AG10803 (cell line): ENCODE data around the gene F11R.
"Not testable (repeated sequence)": the region's sequence is repeated elsewhere in the genome, so short reads cannot be mapped to it uniquely, and the experiment has no call there.

Source experiments
- DNase-seq: peaks from one replicate; pipeline ENCODE4 v3.0.0; 2010; ENCODE audit warnings: low read depth
- H3K4me3 ChIP-seq: 2 replicates; pipeline ENCODE4 v1.5.1; 2011; ENCODE audit warnings: mild to moderate bottlenecking, low read length, control low read depth
- TF ChIP-seq, protein P1 (sequence below): conservative IDR thresholded peaks from 2 replicates; pipeline ENCODE4 v1.5.1; 2011; ENCODE audit warnings: mild to moderate bottlenecking, low read length, control low read depth, inconsistent platforms

Gene F11R

DNA sequence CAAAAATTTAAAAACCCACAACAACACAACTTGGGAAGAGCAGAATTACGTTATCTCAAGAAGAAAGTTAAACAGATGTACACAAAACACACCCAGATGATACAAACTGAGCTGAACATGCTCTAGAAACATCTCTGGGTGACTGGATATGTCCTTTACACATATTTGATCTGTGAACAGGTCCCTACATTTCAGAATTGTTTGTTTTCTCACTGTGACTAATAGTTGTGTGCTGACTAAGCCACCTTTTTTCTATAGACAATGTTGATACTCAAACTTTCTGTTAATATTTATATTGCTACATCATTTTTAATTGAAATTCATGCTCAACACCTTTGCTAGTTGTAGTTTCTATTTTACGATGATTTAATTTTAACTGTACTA, 1.0 kb upstream of the F11R start:
- H3K4me3 ChIP-seq, result no peak overlapping the region
- TF ChIP-seq, protein P1, sequence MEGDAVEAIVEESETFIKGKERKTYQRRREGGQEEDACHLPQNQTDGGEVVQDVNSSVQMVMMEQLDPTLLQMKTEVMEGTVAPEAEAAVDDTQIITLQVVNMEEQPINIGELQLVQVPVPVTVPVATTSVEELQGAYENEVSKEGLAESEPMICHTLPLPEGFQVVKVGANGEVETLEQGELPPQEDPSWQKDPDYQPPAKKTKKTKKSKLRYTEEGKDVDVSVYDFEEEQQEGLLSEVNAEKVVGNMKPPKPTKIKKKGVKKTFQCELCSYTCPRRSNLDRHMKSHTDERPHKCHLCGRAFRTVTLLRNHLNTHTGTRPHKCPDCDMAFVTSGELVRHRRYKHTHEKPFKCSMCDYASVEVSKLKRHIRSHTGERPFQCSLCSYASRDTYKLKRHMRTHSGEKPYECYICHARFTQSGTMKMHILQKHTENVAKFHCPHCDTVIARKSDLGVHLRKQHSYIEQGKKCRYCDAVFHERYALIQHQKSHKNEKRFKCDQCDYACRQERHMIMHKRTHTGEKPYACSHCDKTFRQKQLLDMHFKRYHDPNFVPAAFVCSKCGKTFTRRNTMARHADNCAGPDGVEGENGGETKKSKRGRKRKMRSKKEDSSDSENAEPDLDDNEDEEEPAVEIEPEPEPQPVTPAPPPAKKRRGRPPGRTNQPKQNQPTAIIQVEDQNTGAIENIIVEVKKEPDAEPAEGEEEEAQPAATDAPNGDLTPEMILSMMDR, result no peak
- no peak for DNase-seq

DNA sequence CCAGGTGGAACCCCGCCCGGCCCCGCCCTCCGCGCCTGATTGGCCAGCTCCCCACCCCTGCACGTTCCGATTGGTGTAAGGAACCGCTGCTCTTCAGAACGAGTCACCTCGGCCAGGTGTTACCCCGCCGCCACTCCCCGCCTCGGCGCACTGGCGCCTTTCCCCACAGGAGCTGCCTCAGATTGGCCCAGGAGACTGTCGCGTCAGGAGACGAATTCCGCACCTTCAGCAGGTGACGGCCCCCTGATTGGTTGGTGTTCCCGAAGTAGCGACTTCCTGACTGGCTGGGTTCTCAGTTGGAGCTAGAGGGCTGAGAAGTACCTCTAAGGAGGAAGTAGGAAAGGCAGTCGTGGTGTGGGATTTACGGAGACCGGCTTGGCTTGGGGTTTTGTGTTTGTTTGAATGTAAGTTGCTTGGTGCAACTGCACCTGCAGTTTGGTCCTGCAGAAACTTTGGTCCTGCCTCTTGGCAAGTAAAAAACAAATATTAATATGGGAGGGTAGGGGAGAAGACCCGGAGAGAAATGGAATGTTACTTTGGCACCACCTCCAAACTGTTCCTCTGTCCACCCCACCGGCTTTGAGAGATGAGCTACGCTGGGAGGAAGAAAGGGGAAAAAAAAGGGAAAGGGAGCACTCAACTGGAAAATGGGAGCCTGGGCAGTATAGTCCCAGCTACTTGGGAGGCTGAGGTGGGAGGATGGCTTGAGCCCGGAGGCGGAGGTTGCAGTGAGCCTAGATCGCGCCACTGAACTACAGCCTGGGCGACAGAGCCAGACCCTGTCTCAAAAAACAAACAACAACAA, 415 bp upstream of the F11R start:
- TF ChIP-seq, protein P1, result no peak
- no peak for DNase-seq
- peak overlapping the region; percentile 62 for H3K4me3 ChIP-seq

DNA sequence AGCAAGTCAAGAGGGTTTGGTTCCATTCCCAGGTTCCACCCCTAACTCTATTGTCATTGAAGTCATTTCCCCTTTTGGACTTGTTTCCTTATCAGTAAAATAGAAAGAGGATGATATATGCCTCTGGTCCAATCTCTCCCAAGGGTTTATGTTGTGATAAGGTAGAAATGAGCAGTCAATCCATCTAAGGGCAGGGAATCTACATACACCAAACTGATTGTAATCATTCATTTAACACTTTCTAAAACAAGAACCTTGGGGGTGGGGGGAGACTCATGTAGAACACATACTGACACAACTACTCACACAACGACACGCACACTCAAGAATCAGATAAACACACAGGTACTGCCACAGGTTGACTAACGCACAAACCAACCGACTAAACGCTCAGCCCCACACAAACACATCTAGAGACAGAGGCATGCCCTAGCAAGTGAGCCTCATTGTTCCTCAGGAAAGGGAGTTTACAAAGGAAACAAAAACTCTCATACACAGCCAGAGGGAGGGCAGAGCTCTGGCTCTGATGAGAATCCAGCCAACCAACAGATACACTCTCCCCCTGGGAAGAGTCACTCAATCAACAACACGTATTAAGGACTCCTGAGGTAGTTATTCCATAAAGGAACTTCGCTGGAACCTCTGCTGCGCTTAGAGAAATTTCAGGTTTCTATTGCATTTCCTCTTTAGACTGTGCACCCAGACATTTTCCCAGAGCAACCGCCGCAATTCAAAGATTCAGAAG, 1.0 kb downstream of the F11R start:
- TF ChIP-seq, protein P1, result no peak
- DNase-seq, result no peak
- peak overlapping the region; percentile 62 for H3K4me3 ChIP-seq

DNA sequence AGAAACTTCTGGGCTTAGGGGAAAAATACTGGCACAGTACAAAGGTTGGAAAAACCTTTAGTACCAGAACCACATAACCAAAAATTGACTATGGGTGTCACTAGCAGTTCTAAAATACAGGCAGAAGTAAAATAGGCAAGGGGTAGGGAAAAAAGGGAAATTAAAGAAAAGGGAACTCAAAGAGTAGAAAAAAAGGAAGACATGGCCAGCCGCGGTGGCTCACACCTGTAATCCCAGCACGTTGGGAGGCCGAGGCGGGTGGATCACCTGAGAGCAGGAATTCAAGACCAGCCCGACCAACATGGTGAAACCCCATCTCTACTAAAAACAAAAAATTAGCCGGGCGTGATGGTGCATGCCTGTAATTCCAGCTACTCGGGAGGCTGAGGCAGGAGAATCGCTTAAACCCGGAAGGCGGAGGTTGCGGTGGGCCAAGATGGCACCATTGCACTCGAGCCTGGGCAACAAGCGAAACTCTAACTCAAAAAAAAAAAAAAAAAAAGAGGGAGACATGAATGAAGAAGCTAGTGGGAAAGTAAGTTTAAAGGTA, 1.8 kb downstream of the F11R start:
- not testable (repeated sequence) for H3K4me3 ChIP-seq, DNase-seq

DNA sequence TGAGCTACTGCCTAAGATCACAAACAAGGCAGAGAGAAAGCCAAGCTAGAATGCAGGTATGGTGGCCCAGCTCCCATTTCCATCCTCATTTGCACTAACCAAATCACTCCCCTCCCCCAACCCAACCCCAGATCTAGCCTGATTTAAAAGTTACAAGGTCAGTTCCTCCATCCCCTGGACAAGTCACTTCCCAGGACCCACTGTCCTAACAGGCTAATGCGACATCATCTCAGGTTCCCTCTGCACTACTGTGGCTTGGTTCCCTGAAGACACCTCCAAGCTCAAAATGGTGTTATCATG, 2.4 kb downstream of the F11R start:
- TF ChIP-seq, protein P1, result no peak
- no peak for DNase-seq
- H3K4me3 ChIP-seq, result no peak overlapping the region

DNA sequence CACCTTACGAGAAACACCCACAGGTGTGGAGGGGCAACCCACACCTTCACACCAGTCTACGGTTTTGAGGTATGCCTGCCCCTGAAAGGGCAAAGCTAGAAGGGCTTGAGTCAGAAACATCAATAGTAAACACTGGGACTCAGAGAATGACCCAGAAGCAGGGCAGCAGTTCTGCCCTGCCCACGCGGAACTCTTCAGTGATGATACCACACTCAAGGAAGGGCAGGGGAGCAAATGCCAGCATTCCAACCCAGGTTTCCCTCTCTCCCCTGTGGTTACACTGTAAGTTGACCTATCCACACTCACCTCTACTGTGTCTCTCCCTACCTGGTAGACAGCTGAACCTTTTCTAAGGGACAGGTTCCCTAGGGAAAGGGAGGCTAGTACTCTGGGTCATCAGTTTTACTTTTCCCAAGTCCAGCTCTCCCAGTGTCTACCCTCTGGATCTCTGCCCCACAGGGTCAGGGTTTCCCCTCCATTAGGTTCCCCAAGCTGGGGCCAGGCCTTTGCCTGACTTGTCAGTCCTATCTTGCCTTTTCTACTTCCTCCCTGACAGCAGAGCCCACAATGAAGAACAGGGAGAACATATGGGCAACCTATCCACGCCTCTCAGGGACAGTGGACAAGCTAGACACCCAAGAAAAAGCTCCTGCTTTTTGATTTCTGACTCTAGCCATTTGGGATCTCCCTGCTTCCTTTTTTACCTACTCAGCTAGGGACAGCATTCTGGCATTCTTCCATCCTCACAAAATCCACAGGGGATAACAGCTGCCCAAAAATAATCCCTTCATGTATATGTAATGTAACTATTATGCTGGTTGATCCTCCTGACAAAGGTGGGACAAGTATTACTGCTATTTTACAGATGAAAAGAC, 3.0 kb downstream of the F11R start:
- no peak for DNase-seq
- H3K4me3 ChIP-seq, result no peak overlapping the region
- TF ChIP-seq, protein P1, result no peak

DNA sequence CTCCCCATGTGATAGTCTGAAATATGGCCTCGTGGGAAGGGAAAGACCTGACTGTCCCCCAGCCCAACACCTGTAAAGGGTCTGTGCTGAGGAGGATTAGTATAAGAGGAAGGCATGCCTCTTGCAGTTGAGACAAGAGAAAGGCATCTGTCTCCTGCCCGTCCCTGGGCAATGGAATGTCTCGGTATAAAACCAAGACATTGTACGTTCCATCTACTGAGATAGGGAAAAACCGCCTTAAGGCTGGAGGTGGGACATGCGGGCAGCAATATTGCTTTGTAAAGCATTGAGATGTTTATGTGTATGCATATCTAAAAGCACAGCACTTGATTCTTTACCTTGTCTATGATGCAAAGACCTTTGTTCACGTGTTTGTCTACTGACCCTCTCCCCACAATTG, 3.8 kb downstream of the F11R start:
- DNase-seq, H3K4me3 ChIP-seq: not testable (repeated sequence)

DNA sequence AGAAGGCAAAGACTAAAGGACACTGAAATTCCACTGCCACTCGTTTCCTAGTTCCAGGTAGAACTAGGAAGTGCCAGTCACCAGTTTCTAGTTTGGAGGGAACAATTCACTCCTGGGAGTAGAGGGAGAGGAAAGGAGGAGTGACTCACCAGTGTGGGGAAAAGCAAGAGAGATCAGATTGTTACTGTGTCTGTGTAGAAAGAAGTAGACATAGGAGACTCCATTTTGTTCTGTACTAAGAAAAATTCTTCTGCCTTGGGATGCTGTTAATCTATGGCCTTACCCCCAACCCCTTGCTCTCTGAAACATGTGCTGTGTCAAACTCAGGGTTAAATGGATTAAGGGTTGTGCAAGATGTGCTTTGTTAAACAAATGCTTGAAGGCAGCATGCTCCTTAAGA, 4.3 kb downstream of the F11R start:
- H3K4me3 ChIP-seq, DNase-seq: not testable (repeated sequence)
